ENCODE data around the gene PSG1.
"Not testable (repeated sequence)": the region's sequence is repeated elsewhere in the genome, so short reads cannot be mapped to it uniquely, and the experiment has no call there.

Gene PSG1

DNA sequence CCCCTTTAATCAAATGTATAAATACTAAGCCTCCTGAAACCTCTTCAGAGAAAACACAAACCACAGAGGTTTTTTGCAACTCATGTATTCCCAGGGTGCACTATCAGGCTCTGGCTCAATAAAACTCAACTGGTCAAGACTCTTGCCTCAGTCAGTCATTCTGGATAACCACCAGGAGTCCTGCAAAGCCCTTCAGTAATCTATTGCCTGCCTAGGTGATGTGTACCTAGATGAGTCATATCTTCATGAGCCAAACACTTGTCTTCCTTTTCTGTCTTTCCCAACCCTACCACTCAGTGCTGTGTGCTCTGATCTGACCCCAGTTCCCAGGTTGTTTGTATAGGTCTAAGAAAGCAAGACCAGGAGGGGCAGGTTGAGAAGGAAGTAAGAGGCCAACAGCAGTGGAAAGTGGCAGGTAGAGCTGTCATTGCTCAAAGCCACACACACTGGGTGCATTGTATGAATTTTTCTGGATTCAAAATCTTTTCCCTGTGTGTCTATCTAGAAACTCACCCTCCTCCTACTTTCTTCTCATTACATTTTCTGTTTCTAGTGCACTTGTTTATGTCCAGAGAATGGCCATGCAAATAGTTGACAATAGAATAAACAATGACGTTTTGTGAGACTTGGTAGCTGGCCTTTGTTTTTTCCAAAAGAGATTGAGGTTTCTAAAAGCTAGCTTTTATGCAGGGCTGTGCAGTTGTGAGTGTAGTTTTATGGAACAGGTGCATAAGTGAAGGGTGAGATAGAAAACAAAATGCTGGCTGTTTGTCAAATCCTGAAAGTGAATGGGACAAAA is 48.1 kb downstream of the PSG1 start:
- H3K36me3 ChIP-seq: no peaks in the 10 kb centered on the region
- H3K27me3 ChIP-seq: no peaks in the 10 kb centered on the region
- no peak overlapping the region for H3K4me2 ChIP-seq
- no peak overlapping the region for H3K27ac ChIP-seq
- no peak overlapping the region for H3K9ac ChIP-seq
- TF ChIP-seq Cebpa-rat (IDR thresholded peaks at IDR 0.05): no peak
- no peaks in the 10 kb centered on the region for H3K4me1 ChIP-seq
- no peak overlapping the region for H3K4me3 ChIP-seq
- H4K20me1 ChIP-seq: no peaks in the 10 kb centered on the region
- no peaks in the 10 kb centered on the region for H3K9me3 ChIP-seq

DNA sequence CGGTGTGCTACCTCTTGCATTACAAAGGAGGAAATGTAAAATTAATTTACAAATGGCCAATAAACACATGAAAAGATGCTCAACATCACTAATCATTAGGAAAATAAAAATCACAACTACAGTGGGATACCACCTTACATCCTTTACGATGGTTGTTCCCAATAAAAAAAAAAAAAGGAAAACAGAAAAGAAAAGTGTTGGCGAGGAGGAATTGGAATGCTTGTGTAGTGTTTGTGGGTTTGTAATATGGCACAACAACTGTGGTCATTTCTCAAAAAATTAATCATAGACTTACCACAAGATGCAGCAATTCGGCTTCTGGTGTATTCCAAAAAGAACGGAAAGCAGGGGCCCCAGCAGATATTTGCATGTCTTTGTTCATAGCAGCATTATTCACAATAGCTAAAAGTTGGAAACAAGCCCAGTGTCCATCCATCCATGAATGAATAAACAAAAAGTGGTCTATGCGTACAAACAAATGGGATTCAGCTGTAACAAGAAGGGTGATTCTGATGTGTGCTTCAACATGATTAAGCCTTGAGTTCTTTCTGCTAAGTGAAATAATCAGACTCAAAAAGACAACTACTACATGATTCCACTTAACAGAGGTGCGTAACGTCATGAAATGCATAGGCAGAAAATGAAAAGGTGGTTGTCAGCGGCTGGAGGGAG is 58.1 kb downstream of the PSG1 start:
- not testable (repeated sequence) for H3K4me2 ChIP-seq, H3K9ac ChIP-seq, H3K4me3 ChIP-seq, H3K9me3 ChIP-seq, H3K36me3 ChIP-seq, H4K20me1 ChIP-seq, H3K27me3 ChIP-seq, H3K27ac ChIP-seq
- H3K4me1 ChIP-seq: peaks cover 10% of the 10 kb centered on the region; the same call in 1 of the 2 replicates

DNA sequence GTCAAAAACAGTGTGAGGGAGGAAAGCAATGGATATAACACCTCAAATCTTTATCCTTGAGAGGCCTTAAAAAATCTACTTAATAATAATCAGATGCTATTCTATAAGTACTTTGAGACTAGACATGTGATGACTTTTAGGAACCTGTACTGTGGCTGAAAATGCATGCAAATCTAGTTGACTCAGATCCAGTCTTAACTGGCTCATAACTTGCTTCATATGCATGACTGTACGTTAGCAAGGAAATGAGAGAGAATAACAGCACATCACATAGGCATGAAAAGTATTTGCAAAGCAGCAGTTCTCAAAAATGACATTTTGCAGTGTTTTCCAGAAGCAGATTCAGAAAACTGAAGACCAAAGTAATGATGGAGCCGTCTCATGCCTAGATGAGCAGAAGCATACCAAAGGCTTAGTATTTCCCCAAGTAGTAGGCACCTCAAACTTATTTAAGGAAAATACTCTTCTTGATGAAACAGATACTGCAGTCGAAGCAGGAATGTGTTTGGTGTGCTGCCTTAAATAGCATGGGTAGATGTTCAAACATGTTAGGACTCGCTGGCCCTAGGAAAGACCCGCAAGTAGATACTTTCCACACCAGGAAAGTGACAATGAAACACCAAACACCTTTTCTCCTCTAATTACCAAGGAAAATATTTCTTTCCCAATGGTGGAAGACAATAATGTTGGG is 59.4 kb downstream of the PSG1 start:
- H3K4me2 ChIP-seq, H3K27ac ChIP-seq, H3K9ac ChIP-seq: not testable (repeated sequence)

DNA sequence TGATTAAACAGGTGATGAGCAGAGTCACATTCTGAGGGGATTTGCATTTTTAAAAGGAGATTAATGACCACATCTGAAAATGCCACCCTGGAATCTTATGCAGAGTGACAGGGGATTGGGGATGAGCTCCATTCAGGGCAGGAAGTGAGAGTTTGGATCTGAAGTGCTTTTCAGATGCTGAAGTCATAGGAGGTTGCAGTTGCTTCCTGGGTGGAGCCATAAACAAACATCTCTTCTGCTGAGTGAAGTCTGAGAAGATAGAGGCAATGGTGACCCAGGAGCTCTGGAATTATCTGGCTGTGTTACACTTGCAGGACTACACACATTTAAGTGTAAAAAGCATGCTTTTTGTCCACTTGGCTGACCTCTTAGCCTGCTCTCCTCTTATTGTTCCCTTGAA is 62.6 kb downstream of the PSG1 start:
- no peaks in the 10 kb centered on the region for H3K9me3 ChIP-seq
- no peaks in the 10 kb centered on the region for H3K27me3 ChIP-seq
- H3K36me3 ChIP-seq: no peaks in the 10 kb centered on the region
- no peak overlapping the region for H3K27ac ChIP-seq
- H3K9ac ChIP-seq: no peak overlapping the region
- no peak overlapping the region for H3K4me2 ChIP-seq
- TF ChIP-seq Cebpa-rat (IDR thresholded peaks at IDR 0.05): no peak
- no peaks in the 10 kb centered on the region for H4K20me1 ChIP-seq
- H3K4me1 ChIP-seq: no peaks in the 10 kb centered on the region
- H3K4me3 ChIP-seq: no peak overlapping the region

More for the DNA sequence above, 59.4 kb downstream of the PSG1 start:
- not testable (repeated sequence) for H3K4me1 ChIP-seq, H4K20me1 ChIP-seq, H3K4me3 ChIP-seq, H3K36me3 ChIP-seq, H3K27me3 ChIP-seq, H3K9me3 ChIP-seq

All from BLaER1 (cell line).